SU-DHL-6 (cell line): ENCODE results near the gene DACH1.

Experiments
- H2AFZ ChIP-seq: fragments of 200-600 bp; sonication (generic); 2 replicates; pipeline ENCODE4 v1.6.1; 2014; ENCODE audit warnings: low read depth, mild to moderate bottlenecking, moderate library complexity, mixed read lengths, antibody characterized with exemption, low read length; ENCODE audit not compliant: severe bottlenecking
- H3F3A ChIP-seq: fragments of 200-600 bp; shearing (Covaris generic); 2 replicates; pipeline ENCODE4 v1.6.0; 2016; ENCODE audit warnings: antibody characterized with exemption, mild to moderate bottlenecking; ENCODE audit not compliant: insufficient read depth
- H3K27ac ChIP-seq: fragments of 200-600 bp; sonication (generic); 2 replicates; pipeline ENCODE4 v1.5.1; 2016; ENCODE audit warnings: low read depth, mild to moderate bottlenecking, low read length, moderate library complexity, mixed read lengths
- H3K27me3 ChIP-seq: fragments of 200-600 bp; sonication (generic), shearing (Covaris generic); 2 replicates; pipeline ENCODE4 v1.6.0; 2014; ENCODE audit warnings: mild to moderate bottlenecking, low read length
- H3K36me3 ChIP-seq: fragments of 200-600 bp; sonication (generic); 2 replicates; pipeline ENCODE4 v1.6.1; 2014; ENCODE audit warnings: mild to moderate bottlenecking, low read length, mixed read lengths
- H3K4me2 ChIP-seq: fragments of 300-600, 200-600 bp; shearing (Covaris generic), sonication (generic); 2 replicates; pipeline ENCODE4 v1.6.0; 2014; ENCODE audit warnings: low read length, low read depth, mild to moderate bottlenecking; ENCODE audit not compliant: poor library complexity, severe bottlenecking
- H3K4me3 ChIP-seq: fragments of 200-600 bp; sonication (generic); 2 replicates; pipeline ENCODE4 v1.5.1; 2014; ENCODE audit warnings: antibody characterized with exemption, low read length, mild to moderate bottlenecking, mixed read lengths; ENCODE audit not compliant: insufficient read depth, poor library complexity, severe bottlenecking
- H3K79me2 ChIP-seq: fragments of 200-600 bp; sonication (generic); 2 replicates; pipeline ENCODE4 v1.6.1; 2014; ENCODE audit warnings: mild to moderate bottlenecking, low read length, moderate library complexity; ENCODE audit not compliant: insufficient read depth
- H3K9ac ChIP-seq: fragments of 200-600 bp; sonication (generic); 2 replicates; pipeline ENCODE4 v1.7.0; 2014; ENCODE audit warnings: mild to moderate bottlenecking, low read length
- H3K9me2 ChIP-seq: fragments of 200-600 bp; sonication (generic); replicated peaks from 2 replicates; pipeline ENCODE4 v1.6.1; 2014; ENCODE audit warnings: low read length; ENCODE audit not compliant: insufficient read depth
- H3K9me3 ChIP-seq: fragments of 200-600 bp; sonication (generic); 2 replicates; pipeline ENCODE4 v1.6.1; 2014; ENCODE audit warnings: low read length, mixed read lengths; ENCODE audit not compliant: insufficient read depth
- H4K20me1 ChIP-seq: fragments of 200-600 bp; sonication (generic); 2 replicates; pipeline ENCODE4 v1.6.1; 2014; ENCODE audit warnings: low read depth, mild to moderate bottlenecking, antibody characterized with exemption, low read length, moderate library complexity, mixed read lengths
- EZH2phosphoT487 ChIP-seq: fragments of 200-600 bp; sonication (generic), shearing (Covaris generic); conservative IDR thresholded peaks from 2 replicates; pipeline ENCODE4 v1.6.1; 2018; ENCODE audit warnings: mild to moderate bottlenecking, antibody characterized with exemption, low read length, moderate library complexity, mixed read lengths
- TF ChIP-seq, protein P1 (sequence below): fragments of 200-600 bp; sonication (generic); IDR thresholded peaks from one replicate; pipeline ENCODE4 v1.5.1; 2017; ENCODE audit warnings: antibody characterized with exemption, mild to moderate bottlenecking, low read length, moderate library complexity; ENCODE audit not compliant: insufficient read depth, poor library complexity, severe bottlenecking

Gene DACH1

DNA sequence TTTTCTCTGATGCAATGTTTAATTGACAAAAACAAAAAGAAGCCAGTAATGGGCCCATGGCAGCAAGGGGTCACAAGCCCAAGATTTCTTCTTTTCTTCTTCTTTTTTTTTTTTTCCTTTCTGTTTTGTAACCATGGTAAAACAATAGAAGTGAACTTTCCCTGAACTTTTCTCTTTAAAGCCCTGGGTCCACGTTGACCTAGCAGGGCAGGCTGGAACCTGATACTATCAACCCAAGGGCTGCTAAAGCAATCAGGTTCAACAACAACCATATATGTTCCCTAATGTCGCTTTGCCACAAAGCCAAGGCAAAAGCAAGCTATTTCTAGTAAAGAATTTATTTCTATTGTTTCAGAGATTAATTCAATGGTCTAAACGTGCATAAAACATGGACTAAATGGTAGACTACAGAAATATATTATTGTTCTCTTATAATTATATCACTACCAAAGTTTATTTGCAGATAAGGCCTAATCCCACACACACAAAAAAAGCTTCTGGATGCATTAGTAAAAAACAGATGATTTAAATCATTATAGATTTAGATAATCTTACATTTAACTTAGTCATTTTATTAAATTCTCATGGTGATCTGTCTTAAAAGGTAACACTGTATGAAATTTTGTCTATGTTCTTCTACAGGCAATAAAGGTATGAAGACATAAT is 153.9 kb downstream of the DACH1 start:
- no peaks in the 10 kb centered on the region for H3F3A ChIP-seq
- no peaks in the 10 kb centered on the region for H3K9me3 ChIP-seq
- H3K9me2 ChIP-seq, result no peaks in the 10 kb centered on the region
- H3K79me2 ChIP-seq, result no peaks in the 10 kb centered on the region
- no peak overlapping the region for H3K9ac ChIP-seq
- no peak overlapping the region for H3K4me2 ChIP-seq
- no peak overlapping the region for H2AFZ ChIP-seq
- no peaks in the 10 kb centered on the region for H3K27me3 ChIP-seq
- H3K4me3 ChIP-seq, result no peak overlapping the region
- no peak for TF ChIP-seq EZH2phosphoT487
- TF ChIP-seq, protein P1, sequence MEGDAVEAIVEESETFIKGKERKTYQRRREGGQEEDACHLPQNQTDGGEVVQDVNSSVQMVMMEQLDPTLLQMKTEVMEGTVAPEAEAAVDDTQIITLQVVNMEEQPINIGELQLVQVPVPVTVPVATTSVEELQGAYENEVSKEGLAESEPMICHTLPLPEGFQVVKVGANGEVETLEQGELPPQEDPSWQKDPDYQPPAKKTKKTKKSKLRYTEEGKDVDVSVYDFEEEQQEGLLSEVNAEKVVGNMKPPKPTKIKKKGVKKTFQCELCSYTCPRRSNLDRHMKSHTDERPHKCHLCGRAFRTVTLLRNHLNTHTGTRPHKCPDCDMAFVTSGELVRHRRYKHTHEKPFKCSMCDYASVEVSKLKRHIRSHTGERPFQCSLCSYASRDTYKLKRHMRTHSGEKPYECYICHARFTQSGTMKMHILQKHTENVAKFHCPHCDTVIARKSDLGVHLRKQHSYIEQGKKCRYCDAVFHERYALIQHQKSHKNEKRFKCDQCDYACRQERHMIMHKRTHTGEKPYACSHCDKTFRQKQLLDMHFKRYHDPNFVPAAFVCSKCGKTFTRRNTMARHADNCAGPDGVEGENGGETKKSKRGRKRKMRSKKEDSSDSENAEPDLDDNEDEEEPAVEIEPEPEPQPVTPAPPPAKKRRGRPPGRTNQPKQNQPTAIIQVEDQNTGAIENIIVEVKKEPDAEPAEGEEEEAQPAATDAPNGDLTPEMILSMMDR, result no peak
- H4K20me1 ChIP-seq, result no peaks in the 10 kb centered on the region
- H3K36me3 ChIP-seq, result no peaks in the 10 kb centered on the region
- H3K27ac ChIP-seq, result no peak overlapping the region

DNA sequence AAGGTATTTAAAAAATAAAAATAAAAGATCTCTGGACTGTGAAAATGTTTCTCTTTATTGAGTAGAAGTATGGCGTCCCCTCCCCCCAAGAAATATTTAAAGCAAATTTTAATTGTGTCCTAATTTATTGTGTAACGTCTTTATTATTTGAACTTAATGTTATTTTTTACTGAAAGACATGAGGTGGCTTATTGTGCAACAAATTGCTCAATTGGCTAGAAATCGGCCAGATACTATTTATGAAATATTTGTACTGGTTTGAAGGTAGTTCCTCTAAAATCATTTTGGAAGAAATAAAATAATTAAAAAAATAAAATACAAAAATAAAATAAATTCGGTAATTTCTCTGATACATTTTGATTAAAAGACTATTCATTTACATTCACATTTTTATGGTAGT is 162.3 kb downstream of the DACH1 start:
- Histone ChIP-seq H3K9ac (no peak overlapping the region), H3F3A (no peaks in the 10 kb centered on the region), H4K20me1 (no peaks in the 10 kb centered on the region), H2AFZ (no peak overlapping the region), H3K4me2 (no peak overlapping the region), H3K9me3 (no peaks in the 10 kb centered on the region), H3K36me3 (no peaks in the 10 kb centered on the region), H3K9me2 (no peaks in the 10 kb centered on the region), H3K4me3 (no peak overlapping the region), H3K27me3 (no peaks in the 10 kb centered on the region), H3K79me2 (no peaks in the 10 kb centered on the region), H3K27ac (no peak overlapping the region)
- TF ChIP-seq, protein P1, result no peak
- TF ChIP-seq EZH2phosphoT487, result no peak

DNA sequence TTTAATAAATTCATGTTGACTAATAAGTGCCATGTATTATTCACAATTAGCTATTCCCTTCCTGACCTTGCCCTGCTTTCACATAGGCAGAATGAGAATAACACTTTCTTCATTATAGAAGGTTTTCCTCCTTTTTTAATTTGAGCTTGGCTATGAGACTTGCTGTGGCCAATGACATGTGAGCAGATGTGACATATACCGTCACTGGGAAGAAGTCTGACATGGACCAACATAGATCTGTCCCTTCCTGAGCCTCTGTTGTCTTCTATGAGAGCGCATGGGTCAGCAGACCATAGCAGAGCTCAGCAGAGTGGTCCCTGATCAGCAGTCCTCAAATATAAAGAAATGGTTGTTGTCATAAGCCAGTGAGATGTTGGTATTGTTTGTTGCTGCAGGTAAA is 163.9 kb downstream of the DACH1 start:
- no peak overlapping the region for H3K27ac ChIP-seq
- no peak overlapping the region for H3K4me2 ChIP-seq
- no peaks in the 10 kb centered on the region for H3K79me2 ChIP-seq
- H3K27me3 ChIP-seq, result no peaks in the 10 kb centered on the region
- no peaks in the 10 kb centered on the region for H3K9me3 ChIP-seq
- H2AFZ ChIP-seq, result no peak overlapping the region
- H3K9me2 ChIP-seq, result no peaks in the 10 kb centered on the region
- H3K9ac ChIP-seq, result no peak overlapping the region
- no peak overlapping the region for H3K4me3 ChIP-seq
- H4K20me1 ChIP-seq, result no peaks in the 10 kb centered on the region
- TF ChIP-seq EZH2phosphoT487, result no peak
- TF ChIP-seq, protein P1, result no peak
- H3K36me3 ChIP-seq, result no peaks in the 10 kb centered on the region
- no peaks in the 10 kb centered on the region for H3F3A ChIP-seq
